Skin of body (tissue), 2 donors: ENCODE results near the gene FAM216A. TPM values are rescaled to one million over a fixed set of nuclear protein-coding genes. Genes with fewer than 3 reads are reported as not detected.
"Not testable (repeated sequence)": the region's sequence is repeated elsewhere in the genome, so short reads cannot be mapped to it uniquely, and the experiment has no call there.

ENCODE experiments used
- DNase-seq: peaks from one replicate; lab custom pipeline; 2025; lab: John Stamatoyannopoulos, UW
- total RNA-seq: library from RNA; depleted of rRNA; stranded (reverse); fragments of >200 nt; gene quantifications from one replicate; pipeline ENCODE4 v1.2.3, GENCODE V29; 2014

Gene FAM216A
- total RNA-seq, 1 donor from 2014 or later: 5.4 TPM

DNA sequence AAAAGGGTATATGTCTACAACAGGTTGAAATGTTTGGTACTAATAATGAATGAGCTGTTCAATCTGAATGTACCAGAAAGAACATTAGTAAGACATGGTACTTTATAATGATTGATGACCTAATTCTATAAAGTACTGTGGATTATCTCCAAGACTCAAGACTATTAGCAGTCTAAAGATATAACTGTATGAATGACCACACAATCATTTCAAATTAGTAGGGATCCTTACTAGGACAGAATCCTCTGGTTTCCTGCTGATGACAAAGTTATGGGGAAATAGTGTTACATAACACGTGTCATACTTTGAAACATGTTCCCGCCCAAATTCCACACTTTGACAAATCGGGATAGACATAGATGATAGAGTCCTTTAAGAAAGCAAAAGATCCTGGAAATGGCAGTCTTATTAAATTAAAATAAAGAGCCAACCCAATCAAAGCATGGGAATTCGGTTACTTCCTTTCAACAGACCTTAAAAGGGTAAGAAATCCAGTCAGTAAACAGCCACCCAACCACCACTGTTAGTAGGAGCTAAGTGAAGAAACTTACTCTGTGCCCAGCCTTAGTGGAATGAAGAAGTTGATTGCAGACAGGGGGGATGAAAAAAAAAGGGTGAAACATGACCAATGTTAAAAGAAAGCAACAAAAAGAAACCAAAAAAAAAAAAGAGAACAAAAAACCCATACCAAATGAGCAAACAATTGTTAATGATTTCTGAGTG, 30.5 kb downstream of the FAM216A start:
- DNase-seq: no peak

DNA sequence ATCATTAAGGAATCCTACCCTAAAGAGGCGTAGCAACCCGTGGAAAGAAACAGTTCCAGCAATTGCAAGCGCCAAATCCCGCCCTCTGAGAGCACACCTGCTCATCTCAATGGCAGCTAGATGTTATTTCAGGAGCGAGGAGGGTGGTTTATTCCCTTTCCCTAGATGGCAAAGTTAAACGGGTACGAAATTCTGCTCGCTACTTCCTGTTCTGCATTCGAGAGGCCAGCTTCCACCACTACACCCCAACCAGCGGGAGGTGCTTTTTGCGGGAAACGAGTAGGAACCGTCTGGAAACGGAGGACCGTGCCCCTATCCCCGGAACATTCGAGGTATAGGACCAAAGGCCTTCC, 32.7 kb downstream of the FAM216A start:
- peak; percentile 17 for DNase-seq

DNA sequence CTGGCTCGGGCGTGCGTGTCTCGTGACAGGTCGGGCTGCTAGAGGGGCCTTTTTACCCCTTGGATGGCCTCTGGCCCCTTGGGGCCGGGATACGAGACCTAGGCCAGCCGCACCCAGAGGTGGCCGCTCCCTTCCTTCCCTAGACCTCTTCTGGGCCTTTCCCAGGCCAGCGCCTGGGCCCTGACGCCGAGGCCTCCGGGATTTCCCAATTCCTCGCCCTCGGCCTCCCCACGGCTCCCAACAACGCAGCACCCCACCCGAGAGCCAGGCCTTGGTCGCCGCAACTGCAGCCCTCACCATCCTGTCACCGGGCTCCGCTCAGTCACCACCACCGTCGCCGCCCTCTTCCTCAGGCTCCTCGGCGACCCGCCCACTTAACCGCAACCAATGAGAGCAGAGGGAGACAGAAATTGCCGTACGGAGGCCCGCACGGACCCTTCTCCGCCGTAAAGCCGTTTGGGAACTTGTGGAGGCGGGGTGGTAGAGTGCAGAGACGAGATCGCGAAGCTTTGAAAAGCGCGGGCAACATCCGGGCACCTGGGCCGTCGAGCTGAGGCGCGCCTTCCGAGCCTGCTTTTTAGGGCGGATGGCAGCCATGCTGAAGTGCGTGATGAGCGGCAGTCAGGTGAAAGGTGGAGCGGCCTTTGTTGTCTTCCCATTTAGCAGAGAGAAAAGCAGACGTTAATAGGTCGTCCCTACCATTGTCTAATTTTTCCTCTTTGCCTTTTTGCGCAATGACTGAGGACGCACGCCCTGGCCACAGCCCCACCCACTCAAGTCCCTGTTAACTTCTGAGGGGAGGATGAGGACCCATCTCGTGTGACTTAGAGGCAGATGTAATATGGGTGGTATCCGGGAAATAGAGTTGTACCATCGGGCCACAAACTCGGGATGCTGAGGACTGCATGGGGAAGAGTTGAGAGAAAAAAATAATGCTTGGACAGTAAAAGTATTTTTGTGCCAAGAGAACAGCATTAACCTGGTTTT, 33.4 kb downstream of the FAM216A start, which contains the start of the genes RAD9B and VPS29:
RAD9B (plus strand) TSS at position 580 of the 987 bp plus-strand sequence; CDS start at position 587, 7 bp downstream.
VPS29 (minus strand) TSS at position 360 of the 987 bp plus-strand sequence; CDS start at position 300, 60 bp downstream.
- DNase-seq: peak; percentile 98

DNA sequence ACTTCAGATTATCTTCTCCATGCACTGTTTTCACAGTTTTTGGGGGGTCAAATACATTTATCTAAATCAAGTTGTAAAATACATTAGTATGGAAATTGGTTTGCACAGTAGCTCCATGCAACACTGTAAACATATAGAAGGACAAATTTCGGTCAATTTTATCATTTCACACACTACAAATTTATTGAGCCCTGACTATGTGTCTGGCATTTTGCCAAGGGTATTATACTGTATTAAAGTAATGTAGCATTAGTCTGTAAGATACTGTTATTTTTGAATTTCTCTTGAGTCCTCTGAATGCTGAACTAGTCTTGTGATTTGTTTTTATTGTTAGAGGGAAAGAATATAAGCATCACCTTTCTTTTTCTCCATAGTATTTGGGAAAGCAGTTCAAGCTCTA, 34.8 kb downstream of the FAM216A start:
- DNase-seq: no peak

DNA sequence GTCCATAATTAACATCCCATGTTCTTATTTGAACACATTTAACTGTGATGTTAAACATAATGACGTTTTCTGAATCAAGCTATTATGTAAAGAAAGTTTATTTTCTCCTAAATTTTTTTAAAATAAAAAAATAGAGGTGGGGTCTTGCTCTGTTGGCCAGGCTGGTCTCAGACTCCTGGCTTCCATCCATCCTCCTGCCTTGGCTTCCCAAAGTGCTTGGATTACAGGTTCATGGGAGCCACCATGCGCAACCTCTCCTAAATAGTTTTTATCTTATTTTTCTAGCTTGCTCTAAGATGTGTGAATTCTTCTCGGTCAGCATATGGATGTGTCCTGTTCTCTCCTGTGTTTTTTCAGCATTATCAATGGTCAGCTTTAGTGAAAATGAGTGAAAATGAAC, 36.7 kb downstream of the FAM216A start:
- no peak for DNase-seq

DNA sequence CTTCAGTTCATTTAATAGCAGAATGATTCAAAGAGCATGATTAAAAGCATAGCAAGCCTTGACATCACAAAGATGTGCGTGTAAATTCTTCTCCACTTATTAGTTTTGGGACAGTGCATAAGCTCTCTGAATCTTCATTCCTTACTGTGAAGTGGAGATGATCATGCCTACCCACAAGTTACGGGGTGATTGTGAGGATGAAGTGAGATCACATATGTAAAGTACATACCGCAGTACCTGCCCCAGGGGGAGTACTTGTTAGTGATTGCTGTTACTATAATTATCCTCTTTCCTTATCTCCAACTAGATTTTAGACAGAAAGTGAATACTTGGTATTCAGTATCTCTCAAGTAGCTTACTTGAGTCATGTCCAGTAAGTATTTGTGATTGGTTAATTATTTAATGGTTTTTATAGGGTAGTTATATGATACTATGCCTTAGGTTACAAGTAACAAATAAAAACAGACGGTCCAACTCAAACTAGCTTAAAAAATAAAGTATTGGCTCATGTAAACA, 39.5 kb downstream of the FAM216A start:
- DNase-seq: no peak

DNA sequence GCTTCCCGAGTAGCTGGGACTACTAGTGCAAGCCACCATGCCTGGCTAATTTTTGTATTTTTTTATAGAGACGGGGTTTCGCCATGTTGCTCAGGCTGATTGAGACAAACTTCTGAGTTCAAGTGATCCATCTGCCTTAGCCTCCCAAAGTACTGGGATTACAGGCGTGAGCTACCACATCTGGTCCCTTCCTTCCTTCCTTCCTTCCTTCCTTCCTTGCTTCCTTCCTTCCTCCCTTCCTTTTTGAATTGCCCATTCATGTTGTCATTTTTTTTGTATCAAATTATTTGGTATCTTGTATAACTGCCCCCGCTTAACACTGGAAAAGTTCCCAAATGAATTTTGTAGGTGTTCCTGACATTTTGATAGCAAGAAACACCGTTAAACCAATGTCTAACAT, 45.2 kb downstream of the FAM216A start:
- DNase-seq: no peak

DNA sequence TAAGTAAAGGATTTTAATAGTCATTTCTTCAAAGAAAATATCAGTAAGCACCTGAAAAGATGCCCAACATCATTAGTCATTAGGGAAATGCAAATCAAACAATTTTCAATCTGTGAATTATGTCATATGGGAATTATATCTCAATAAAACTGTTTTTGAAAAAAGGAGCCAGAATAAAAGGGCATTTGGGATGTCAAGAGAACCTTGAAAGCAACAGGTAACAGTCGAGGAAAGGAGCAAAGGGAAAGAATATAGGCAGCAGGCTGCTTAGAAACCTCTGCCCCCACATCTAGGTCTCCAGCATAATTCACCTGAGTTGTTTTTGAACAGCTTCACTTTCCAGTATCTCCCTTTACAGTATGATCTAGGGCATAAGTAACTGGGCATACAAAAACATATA, 45.7 kb downstream of the FAM216A start:
- no peak for DNase-seq

DNA sequence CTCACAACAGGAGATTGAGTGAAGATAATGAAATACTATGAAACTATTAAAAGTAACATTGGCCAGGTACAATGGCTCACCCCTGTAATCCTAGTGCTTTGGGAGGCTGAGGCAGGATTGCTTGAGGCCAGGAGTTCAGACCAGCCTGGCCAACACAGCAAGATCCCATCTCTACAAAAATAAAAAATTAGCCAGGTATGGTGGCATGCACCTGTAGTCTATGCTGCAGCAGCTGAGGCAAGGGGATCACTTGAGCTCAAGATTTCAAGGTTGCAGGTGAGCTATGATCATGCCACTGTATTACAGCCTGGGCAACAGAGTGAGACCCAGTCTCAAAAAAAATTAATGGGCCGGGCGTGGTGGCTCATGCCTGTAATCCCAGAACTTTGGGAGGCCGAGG, 48.4 kb downstream of the FAM216A start:
- DNase-seq: no peak

DNA sequence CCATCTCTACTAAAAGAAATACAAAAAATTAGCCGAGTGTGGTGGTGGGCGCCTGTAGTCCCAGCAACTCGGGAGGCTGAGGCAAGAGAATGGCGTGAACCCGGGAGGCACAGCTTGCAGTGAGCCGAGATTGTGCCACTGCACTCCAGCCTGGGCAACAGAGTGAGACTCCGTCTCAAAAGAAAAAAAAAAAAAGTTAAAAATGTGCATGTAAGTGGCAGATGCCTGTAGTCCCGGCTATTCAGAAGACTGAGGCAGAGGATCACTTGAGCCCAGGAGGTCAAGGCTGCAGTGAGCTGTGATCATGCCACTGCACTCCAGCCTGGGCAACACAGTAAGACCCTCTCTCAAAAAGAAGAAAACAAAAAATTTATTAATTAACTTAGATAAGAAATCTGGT, 49.4 kb downstream of the FAM216A start:
- DNase-seq: not testable (repeated sequence)

DNA sequence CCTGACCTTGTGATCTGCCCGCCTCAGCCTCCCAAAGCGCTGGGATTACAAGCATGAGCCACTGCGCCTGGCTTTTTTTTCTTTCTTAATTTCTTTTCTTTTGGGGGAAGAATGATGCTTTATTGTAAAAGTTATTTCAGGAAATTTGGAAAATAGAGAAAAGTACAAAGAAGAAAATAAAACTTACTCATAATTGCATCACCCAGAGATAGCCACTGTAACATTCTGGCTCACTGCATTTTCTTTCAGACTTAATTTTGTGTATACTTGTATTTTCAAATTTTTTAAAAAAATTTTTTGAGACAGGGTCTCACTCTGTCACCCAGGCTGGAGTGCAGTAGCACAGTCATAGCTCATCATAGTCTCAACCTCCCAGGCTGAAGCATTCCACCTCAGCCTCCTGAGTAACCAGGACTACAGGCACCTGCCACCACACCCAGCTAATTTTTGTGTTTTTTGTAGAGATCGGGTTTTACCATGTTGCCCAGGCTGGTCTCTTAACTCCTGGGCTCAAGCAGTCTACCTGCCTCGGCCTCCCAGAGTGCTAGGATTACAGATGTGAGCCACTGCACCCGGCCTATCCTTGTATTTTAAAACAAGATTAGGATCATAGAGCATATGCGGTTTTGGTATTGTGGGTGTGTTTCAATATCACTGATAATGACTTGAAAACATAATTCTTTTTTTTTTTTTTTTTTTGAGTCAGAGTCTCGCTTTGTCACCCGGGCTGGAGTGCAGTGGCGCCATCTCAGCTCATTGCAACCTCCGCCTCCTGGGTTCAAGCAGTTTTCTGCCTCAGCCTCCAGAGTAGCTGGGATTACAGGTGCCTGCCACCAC, 52.4 kb downstream of the FAM216A start:
- DNase-seq: not testable (repeated sequence)

DNA sequence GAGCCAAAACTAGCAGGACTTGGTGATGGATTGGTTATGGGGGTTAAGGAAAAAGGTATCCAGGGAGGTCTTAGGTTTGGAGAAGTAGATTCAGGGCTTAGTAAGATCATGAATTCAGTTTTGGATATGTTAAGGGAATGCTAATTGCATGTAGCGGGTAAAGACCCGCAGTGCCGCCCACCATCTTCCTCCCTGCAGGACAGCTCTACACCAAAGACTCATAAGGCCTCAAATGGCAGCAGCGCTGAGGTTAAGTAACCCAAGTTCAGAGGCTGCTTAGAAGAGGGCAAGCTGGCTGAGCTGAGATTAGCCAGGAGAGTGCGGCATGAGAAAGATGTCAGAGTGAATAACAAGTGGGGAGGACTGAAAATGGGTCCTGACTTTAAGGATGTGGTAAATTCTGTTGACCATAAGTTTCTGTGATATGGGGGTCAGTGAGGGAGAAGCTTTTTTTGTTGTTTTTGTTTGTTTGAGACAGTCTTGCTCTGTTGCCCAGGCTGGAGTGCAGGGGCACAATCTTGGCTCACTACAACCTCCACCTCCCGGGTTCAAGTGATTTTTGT, 59.7 kb downstream of the FAM216A start:
- DNase-seq: no peak

DNA sequence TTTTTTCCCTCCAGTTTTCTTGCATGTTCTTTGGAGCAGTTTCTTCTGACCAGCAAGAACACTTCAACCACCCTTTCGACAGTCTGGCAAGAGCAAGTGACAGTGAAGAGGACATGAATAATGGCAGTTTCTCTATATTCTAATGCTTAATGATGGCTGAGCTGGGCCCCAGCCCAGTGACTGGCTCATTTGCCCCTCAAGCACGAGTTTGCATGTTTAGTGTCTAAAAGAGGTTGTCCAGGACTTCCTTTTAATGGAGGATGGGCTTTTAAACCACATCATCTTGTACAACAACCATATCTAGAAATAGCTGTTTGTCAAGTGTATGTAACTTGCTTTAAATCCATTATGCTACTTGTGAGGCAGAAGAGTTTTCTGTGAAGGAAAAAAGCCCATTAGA, 61.9 kb downstream of the FAM216A start:
- DNase-seq: no peak

DNA sequence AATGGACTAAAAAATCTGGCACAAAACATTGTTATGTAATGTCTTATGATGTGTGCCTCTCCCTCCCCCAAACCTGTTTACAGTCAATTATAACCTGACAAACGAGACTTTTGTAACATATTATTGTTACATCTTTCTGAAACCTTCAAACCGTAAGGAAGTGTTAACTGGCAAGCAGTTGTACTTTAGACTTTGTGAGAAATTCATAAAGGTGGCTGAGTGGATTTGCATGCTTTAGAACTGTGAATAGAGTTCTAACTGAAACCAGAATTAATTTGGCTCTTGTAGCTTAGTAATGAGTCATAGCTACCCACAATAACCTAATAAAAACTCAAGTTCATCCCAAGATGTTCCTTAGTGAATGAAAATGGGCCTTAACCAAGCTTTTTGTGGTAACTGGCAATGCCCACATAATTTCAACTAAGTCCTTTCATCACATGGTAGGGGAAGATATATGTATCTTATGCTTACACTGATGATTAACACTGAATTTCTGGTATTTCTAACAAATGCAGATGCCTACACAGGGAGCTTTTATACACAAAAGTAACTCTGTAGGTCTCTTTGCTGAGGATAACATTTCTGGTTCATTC, 63.2 kb downstream of the FAM216A start:
- DNase-seq: no peak

DNA sequence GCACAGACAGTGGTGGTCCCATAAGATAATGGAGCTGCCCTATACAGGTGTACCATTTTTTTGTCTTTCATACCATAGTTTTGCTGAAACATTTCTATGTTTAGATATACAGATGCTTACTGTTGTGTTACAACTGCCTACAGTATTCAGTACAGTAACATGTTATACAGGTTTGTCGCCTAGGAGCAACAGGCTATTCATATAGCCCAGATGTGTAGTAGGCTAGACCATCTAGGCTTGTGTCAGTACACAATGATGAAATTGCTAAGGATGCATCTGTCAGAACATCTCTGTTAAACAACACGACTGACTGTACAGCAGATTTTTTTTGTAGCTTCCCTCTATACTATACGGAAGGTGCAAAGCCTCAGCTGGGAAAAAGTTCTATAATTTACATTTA, 64.0 kb downstream of the FAM216A start:
- DNase-seq: no peak

DNA sequence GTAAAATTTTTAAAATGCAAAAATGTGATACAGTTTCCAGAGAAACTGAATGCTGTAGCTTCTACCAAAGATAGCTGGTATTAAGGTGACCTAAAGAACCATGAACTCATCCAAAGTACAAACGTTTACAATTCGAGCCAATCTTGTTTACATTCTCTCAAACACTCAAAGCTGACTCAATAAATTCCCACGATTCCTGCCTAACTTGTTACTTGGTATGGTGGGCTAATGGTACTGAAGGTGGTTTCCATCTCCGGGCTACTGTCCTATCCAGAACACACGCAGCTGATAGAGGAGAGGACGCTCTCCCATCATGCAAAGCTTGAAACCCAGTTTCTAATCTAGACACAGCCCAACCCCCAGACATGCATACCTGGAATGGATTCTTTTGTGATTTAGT, 65.0 kb downstream of the FAM216A start:
- no peak for DNase-seq

DNA sequence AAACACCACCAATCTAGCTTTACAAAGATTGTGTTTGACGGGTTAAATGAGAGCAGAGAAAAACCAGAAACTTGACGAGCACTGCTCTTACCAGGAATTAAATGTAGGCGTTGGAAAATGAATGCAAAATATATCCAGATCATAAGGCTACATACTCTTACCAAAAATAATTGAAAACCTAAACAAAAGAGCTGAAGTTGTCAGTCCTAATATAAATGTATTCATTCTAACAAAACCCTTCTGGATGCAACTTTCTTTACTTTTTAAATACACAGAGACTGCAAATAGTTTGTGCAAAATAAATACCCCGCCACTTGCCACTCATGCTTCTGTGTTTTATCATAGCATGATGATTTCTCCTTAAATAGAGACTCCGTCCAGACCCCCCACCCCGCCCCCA, 66.2 kb downstream of the FAM216A start:
- DNase-seq: no peak

DNA sequence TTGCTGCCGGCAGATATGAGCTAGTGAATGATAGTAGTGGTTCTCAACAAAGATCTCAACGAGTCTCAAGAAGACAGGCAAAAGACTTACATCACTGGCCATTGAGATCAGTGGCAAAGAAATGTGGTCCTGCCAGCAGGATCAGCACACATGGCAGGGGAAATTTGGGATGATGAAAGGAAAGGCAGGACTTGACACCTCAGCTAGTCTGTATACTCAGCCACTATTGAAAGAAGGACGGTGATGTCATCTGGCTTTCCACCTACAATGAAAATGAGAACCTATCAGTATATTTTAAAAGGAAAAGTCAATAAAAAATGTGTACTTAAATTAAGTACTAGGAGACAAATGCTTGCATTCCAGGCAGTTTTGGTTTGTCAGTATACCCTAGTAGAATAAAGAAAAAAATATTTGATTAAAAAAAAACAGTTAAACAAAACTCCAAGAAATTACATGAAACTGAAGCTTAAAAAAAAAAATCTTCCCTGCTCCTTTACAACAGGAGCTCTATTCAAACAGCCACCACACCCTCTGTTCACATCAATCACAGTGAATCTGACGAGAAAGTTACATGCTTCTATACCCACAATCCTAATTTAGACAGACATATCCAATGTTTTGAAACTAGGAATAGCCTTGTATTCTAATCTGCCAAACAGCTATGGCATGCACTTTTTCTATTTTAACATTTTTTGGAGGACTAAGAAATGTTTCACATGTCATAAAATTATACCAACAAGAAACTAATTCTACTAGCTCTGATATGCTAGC, 68.4 kb downstream of the FAM216A start:
- no peak for DNase-seq

DNA sequence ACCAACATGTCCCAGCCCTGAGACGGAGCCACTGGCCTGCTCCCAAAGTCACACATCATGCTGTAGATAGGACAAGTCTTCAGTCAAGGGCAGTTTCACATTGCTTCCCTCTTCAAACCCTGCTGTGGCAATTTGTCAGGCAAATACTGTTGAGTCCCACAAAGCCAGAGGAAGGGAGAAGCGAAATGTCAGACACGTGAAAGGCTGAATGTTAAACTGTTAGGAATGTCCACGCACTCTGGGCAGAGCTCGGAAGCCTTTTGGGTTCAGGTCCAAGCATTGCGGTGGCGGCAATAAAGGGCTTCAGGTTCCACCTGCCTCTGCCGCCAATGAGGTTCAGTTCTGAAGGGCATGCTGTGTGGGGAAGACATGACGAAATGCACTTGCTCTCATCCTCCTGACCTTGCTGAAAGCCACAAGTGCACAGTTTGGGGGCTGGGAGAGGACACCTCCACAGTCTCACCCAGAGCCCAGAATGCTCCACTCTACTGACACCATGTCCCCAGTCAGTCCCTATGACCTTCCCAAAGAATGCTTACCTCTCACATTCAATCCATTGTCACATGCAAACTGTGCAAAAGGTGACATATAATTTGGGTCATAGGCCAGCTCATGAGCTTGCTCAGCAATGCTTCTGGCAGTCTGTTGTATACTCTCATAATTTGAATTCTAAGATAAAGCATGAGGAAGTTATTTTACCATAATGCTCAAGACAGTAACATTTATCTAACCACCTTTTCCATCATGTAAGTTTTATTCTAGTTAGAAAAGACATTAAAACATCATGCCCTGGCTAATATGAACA, 69.2 kb downstream of the FAM216A start:
- no peak for DNase-seq
